Activated CD8-positive, alpha-beta memory T cell treated with anti-CD3 and anti-CD28 coated beads for 1 hour (primary cell): ENCODE results near the gene GIMAP7.

Source experiments
- DNase-seq, 2 donors: peaks; one replicate each; pipeline ENCODE4 v3.0.0-alpha.2; 2020; ENCODE audit warnings: low read depth in 1 of 2; ENCODE audit errors: extremely low read depth in 1 of 2

The GIMAP7 gene

DNA sequence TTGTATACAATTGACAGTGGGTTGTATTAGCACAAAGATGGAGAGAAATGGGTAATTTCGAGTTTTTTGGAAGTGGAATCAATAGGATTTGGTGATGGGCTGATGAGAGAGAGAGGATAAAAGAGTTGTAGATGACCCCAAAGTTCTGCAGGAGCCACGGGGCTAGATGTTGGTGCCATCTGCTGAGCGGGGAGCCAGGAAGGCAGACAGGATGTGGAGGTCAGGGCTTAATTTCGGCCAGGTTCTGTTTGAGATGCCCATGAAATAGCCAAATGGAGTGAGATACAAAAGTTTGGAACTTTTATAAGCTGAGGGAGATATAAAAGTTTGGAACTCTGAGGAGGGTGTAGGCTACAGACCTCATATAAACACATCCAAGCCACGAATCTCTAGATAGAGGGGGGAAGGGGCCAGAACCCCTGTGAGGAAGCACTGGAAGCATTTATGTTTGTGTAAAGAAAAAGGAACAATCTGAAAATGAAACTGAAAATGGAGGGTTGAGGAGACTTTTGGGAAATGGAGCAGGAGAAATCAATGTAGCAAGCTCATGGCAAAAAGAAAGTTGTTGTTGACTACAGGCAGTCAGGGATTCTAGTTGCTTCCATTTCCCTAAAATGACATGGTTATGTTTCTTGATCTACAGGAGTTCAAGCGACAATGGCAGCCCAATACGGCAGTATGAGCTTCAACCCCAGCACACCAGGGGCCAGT lies 54.7 kb downstream of the GIMAP7 start:
- DNase-seq = no peak
